HG02642 (cell line): ENCODE measurements around the gene GALNT2.

Source experiments
- ATAC-seq: cut with Tn5 transposase; IDR thresholded peaks from one replicate; pipeline ENCODE4 v1.9.1; 2021; ENCODE audit warnings: mild to moderate bottlenecking; ENCODE audit not compliant: unreplicated experiment, poor library complexity

The GALNT2 gene

GRCh38 chr1:230141797-230142607 is 75.0 kb downstream of the GALNT2 start:
- no peak for ATAC-seq

GRCh38 chr1:230142608-230143210 is 75.7 kb downstream of the GALNT2 start:
- no peak for ATAC-seq

- ATAC-seq, result no peak
Measured at GRCh38 chr1:230143534-230143933, 76.5 kb downstream of the GALNT2 start.

GRCh38 chr1:230144010-230144614 is 77.1 kb downstream of the GALNT2 start:
- no peak for ATAC-seq

- ATAC-seq, result no peak
Measured at GRCh38 chr1:230144758-230145504, 77.9 kb downstream of the GALNT2 start.

- ATAC-seq, result no peak
Measured at GRCh38 chr1:230145505-230145899, 78.5 kb downstream of the GALNT2 start.

GRCh38 chr1:230145953-230146476 is 79.0 kb downstream of the GALNT2 start:
- no peak for ATAC-seq

- ATAC-seq, result no peak
Measured at GRCh38 chr1:230146709-230147108, 79.7 kb downstream of the GALNT2 start.

- no peak for ATAC-seq
Measured at GRCh38 chr1:230147253-230148125, 80.5 kb downstream of the GALNT2 start.

GRCh38 chr1:230148126-230148652 is 81.2 kb downstream of the GALNT2 start:
- ATAC-seq, result no peak

GRCh38 chr1:230148768-230149469 is 81.9 kb downstream of the GALNT2 start:
- ATAC-seq, result no peak

GRCh38 chr1:230149751-230150584 is 82.9 kb downstream of the GALNT2 start:
- peak; percentile 67 for ATAC-seq

GRCh38 chr1:230150615-230151014 is 83.6 kb downstream of the GALNT2 start:
- no peak for ATAC-seq

- ATAC-seq, result no peak
Measured at GRCh38 chr1:230151924-230152468, 85.0 kb downstream of the GALNT2 start.

- ATAC-seq, result no peak
Measured at GRCh38 chr1:230152999-230153398, 86.0 kb downstream of the GALNT2 start.

GRCh38 chr1:230153641-230154296 is 86.7 kb downstream of the GALNT2 start:
- no peak for ATAC-seq

GRCh38 chr1:230155021-230155420 is 88.0 kb downstream of the GALNT2 start:
- ATAC-seq, result no peak
